GM21717 (cell line): ENCODE data around the gene SUSD2.
"Not testable (repeated sequence)": the region's sequence is repeated elsewhere in the genome, so short reads cannot be mapped to it uniquely, and the experiment has no call there.

Source experiments
- ATAC-seq: cut with Tn5 transposase; IDR thresholded peaks from one replicate; pipeline ENCODE4 v1.9.1; 2021; ENCODE audit warnings: mild to moderate bottlenecking, moderate library complexity; ENCODE audit not compliant: unreplicated experiment

The SUSD2 gene

GRCh38 chr22:24176040-24176439 lies 5.2 kb upstream of the SUSD2 start:
- no peak for ATAC-seq

GRCh38 chr22:24176630-24177029 lies 4.7 kb upstream of the SUSD2 start:
- ATAC-seq: no peak

DNA sequence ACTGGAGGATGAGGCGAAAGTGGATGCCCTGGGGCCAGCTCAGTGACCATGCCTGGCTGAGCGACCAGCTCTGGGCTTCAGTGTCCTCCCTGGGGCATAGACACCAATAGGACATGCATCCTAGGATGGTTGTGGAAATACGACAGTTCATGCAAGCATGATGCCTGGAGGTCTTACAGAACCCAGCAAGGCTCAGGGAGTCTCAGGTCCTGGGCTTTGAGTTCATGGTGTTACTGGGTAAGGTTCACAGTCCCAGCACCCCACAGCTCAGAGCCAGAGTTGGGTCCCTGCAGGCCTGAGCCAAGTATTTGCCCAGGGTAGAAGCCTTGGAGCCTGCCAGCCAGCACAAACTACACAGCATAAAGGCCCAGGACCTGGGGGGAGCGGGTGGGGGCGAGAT lies 4.2 kb upstream of the SUSD2 start:
- ATAC-seq: no peak

GRCh38 chr22:24177456-24177855 lies 3.8 kb upstream of the SUSD2 start:
- no peak for ATAC-seq

DNA sequence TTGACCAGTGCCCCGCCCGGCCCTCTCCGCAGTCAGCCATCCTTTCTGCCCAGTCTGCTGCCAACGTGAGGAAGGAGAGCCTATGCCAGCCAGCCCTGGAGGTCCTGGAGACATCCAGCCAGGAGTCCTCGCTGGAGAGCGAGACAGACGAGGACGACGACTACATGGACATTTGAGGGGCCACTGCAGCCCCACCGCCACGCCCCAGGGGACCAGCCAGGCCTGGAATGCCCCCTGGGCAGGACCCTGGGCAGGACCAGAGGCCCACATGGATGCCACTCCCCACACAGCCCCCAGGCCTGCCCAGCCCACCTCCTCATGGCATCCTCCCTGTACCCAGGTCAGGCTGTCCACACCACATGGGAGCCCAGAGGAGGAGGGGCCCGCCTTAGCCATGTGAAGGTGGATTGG lies 3.3 kb upstream of the SUSD2 start:
- ATAC-seq: no peak

GRCh38 chr22:24178502-24179440 lies 2.5 kb upstream of the SUSD2 start:
- ATAC-seq: no peak

- no peak for ATAC-seq
Observed at GRCh38 chr22:24179478-24180210, 1.6 kb upstream of the SUSD2 start.

- no peak for ATAC-seq
Observed at GRCh38 chr22:24180316-24181087, 785 bp upstream of the SUSD2 start.

DNA sequence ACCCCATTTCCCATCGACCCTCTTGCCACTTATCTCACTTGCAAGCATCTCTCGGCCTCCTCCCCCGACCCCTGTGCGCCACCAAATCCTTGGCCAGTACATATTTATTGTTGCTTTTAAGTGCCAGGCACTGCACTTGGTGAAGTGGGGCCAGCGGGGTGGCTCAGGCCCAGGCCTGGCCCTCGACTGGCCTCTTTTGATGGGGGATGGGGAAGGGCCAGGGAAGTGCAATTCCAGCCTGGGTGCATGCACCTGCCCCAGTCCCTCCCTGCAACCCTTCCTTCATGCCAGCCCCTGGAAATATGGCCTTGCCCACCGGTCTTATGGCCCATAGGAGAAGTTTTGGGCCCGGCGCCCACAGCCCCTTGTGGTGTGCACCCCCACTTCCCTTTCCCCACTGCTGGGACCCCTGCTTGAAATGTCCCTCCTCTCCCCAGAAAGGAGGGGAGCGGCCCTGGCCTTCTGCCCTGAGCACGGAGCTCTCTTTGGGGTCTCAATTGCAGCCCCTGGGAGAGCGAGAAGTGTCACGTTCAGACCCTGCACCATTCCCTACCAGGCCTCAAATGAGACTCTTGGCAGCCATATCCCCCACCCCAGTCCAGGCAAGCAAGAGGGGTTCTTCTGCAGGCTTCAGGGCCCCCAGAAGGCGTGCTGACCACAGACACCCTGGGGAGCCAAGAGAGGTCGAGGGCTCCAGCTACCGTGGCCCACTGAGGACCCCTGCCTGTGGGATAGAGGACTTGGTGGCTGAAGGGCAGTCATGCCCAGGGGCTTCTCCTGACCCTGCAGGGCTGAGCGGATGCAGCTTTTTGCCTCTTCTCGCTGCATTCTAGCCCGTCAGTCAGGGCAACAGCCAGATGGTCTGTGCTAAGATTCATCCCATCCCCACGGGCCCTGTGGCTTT lies 961 bp downstream of the SUSD2 start:
- no peak for ATAC-seq

- ATAC-seq: not testable (repeated sequence)
Observed at GRCh38 chr22:24182900-24183246, 1.6 kb downstream of the SUSD2 start.

DNA sequence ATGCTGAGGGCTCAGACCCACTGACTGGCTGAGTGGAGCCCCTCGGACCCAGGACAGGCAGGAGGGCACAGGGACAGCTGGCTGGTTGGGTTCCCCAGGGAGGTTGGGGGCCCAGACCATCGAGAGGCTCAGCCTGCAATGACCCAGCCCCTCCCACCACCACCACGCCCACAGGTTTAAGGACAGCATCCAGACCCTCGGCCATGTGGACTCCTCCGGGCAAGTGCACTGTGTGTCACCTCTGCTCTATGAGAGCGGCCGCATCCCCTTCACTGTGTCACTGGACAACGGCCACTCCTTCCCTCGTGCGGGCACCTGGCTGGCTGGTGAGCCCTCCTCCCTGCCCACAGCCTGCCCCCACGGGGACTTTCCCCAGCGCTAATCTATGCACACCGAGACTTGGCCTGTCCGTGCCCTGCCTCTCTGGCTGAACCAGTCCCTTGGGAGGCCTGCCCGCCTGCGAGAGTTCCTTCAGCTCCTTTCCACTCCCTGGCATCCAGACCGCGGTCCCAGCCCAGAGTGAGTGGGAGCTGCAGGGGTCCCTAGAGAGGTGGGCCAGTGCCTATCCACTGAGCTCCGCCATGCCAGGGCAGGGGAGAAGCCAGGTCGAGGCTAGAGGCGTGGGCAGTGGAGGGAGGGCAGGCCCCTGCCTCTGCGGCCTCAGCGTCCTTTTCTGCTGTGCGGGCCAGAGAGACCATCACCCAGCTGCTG lies 2.2 kb downstream of the SUSD2 start:
- no peak for ATAC-seq

GRCh38 chr22:24184057-24184798 lies 2.9 kb downstream of the SUSD2 start:
- ATAC-seq: no peak

DNA sequence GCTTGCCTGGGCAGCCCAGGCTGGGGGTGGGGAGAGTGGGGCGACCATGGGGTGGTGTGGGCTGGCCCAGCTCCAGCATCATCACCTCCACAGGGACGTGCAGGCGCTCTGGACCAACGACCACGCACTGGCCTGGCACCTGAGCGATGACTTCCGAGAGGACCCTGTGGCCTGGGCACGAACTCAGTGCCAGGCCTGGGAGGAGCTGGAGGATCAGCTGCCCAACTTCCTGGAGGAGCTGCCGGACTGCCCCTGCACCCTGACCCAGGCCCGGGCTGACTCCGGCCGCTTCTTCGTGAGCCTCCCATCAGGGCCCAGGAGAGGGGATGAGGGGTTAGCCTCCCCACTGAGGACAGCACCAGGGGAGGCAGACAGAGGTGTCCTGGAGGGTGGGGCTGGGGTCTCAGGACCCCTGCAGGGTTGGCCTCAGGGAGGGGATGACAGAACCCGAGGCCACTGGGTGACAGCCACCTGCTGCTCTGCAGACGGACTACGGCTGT lies 3.8 kb downstream of the SUSD2 start:
- ATAC-seq: no peak

DNA sequence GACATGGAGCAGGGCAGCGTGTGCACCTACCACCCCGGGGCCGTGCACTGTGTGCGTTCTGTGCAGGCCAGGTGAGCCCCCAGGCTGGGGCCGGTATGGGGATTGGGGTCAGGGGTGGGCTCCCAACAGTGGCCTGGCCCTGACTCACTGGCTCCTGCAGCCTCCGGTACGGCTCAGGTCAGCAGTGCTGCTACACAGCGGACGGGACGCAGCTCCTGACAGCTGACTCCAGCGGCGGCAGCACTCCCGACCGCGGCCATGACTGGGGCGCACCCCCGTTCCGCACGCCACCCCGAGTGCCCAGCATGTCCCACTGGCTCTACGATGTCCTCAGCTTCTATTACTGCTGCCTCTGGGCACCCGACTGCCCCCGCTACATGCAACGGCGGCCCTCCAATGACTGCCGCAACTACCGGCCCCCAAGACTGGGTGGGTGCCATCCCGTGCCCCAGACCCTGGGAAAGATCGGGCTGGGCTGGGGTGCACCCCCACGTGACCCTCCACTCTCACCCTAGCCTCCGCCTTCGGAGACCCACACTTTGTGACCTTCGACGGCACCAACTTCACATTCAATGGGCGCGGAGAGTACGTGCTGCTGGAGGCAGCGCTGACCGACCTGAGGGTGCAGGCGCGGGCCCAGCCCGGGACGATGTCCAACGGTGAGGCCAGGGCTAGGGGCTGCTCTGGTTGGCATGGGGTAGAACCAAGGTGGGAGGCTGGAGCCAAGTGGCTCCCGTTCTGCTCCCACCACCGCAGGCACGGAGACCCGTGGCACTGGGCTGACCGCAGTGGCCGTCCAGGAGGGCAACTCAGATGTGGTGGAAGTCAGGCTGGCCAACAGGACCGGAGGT lies 4.4 kb downstream of the SUSD2 start:
- ATAC-seq: no peak

GRCh38 chr22:24186352-24186740 lies 5.1 kb downstream of the SUSD2 start:
- ATAC-seq: no peak

- ATAC-seq: no peak
Observed at GRCh38 chr22:24186892-24187670, 5.8 kb downstream of the SUSD2 start.
